NOMO-1 treated with dmso at 0.1 percent for 144 hours (cell line): ENCODE results near the gene TRRAP.
"Not testable (repeated sequence)": the region's sequence is repeated elsewhere in the genome, so short reads cannot be mapped to it uniquely, and the experiment has no call there.

ENCODE experiments used
- DNase-seq: peaks from one replicate; lab custom pipeline; 2025; ENCODE audit not compliant: unreplicated experiment; lab: John Stamatoyannopoulos, UW

TRRAP gene

DNA sequence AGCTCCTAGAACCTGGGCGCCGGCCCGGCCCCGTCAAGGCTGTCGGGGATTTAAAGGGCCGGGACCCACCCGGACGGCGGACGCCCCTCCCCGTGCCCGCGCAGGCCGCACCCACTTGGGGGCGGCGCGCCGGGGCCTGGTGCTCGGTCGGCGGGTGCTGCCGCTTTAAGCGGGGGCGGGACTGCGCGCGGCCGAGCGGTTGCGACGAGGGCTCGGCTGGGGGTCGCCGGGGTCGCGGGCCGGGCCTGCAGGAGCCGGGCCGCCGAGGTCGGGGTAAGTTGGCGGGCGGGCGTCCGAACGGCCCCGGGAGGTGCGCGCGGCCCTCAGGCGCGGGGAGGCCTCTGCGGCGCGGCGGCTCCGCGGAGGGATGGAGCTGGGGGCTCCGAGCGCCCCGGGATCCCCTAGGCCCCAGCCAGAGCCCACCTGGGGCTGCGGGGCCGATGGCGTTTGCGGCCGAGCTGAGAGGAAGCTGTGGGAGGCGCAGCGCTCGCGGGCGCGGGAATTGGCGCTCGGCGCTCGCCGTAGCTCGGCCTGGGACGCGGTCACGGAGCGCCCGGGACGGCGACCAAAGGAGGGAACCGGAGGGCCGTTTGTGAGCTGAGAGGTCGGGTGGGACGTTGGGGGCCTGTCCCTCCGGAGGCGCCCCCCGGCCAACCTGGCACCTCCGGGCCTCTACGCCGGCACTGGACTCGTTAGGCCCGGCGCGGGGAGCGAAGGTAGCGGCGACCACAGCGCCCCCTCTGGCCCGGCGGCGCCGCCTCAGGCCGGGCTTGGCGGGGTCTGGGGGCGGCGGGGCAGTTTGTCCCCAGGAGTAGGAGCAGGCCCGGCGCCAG is at the start of gene TRRAP:
TRRAP (plus strand) TSS at position 168 of the 833 bp plus-strand sequence. CDS start 2,619 bp downstream, outside the sequence.
- peak; percentile 65 for DNase-seq

DNA sequence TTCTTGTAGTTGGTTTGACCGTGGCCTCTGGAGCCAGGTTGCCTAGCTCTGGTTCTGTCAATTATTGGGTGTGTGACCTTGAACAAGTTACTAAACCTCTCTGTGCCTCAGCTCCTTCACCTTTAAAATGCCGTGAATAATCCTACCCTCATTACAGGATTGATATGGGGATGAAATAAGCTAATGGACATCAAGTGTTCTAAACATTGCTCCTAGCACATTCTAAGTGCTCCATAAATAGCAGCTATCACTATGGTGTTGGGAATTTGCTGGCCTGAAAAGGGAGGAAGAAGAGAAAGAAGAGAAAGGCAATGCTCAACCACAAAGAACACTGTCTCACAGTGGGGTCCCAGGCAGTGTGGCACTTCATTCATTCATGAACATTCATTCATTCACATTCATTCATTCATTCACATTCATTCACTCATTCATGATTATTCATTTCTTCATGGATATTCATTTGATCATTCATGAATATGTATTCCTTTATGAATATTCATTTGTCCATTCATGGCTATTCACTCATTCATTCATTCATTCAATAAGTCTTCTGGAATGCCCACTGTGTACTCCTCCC is 47.3 kb upstream of the TRRAP start:
- no peak for DNase-seq

DNA sequence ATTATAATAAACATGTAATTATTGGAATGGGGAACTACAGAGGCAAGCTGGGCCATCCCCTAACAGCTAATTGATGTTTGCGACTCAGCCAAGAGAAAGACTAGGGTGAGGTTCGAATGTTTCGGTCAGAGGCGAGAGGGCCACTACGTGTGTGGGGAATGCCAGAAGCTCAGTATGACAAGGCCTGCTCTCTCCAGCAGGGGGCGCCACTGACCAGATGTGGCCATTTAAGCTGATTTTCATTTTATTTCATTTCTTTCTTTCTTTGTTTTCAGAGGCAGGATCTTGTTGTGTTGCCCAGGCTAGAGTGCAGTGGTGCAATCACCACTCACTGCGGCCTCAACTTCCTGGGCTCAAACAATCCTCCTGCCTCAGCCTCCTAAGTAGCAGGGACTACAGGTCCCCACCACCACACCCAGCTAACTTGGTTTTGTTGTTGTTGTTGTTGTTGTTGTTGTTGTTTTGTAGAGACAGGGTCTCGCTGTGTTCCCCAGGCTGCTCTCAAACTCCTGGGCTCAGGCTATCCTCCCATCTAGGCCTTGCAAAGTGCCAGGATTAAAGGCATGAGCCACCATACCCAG is 46.6 kb upstream of the TRRAP start:
- DNase-seq: no peak

DNA sequence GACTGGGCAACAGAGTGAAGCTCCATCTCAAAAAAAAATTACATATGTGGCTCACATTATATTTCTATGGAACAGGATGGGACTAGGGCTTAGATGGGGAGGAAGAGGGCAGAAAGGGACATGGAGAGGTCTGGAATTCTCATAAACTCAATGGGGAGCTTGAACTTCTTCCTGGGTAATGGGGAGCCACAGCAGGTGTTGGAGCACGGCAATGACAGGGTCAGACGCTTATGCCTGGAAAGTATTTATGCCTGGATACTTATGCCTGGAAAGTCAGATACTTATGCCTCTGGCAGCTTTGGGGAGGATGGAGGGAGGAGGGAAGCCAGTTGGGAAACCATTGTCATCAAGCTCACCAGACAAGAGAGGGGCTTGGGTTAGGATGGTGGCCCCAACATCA is 45.3 kb upstream of the TRRAP start:
- no peak for DNase-seq

DNA sequence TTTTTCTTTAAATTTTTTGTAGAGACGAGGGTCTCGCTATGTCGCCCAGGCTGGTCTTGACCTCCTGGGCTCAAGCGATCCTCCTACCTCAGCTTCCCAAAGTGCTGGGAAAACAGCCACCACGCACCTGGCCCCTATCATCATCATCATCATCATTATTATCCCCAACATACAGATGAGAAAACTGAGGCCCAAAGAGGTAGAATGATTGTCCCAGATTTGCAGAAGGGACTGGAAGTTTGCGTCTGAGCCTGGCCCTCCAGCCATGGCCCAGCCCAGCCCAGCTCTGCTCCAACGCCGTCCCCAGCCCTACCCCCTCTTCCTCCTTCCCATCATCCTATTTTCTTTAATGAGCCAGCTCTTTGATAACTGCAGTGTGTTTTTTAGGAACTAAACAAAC is 43.4 kb upstream of the TRRAP start:
- DNase-seq: no peak

GRCh38 chr7:98836811-98837629 is 41.3 kb upstream of the TRRAP start:
- DNase-seq: peak; percentile 35

GRCh38 chr7:98837630-98837972 is 40.7 kb upstream of the TRRAP start:
- no peak for DNase-seq

DNA sequence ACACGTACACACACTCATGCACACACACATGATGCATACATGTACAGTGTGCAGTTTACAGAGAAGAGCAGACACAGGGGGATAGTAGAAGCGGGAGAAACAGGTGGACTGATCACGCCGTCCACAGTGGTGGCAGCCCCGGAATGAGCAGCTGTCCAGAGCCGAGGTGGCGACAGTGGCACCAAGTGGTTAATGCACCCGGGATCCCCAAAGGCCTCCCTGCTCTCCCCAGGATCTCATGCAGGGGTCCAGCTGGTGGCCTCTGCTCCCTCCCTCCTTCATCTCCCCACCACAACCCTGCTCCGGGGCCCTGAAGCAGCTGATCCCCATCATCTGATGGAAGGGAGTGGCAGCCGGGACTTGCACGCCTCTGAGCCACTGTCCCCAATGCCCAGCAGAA is 38.2 kb upstream of the TRRAP start:
- DNase-seq: no peak

GRCh38 chr7:98840722-98841121 is 37.6 kb upstream of the TRRAP start:
- no peak for DNase-seq

- no peak for DNase-seq
Measured at GRCh38 chr7:98841179-98841997, 36.9 kb upstream of the TRRAP start.

- DNase-seq: not testable (repeated sequence)
Measured at GRCh38 chr7:98842552-98842951, 35.8 kb upstream of the TRRAP start.

GRCh38 chr7:98848918-98849317 is 29.4 kb upstream of the TRRAP start:
- DNase-seq: no peak

GRCh38 chr7:98852826-98853225 is 25.5 kb upstream of the TRRAP start:
- no peak for DNase-seq

DNA sequence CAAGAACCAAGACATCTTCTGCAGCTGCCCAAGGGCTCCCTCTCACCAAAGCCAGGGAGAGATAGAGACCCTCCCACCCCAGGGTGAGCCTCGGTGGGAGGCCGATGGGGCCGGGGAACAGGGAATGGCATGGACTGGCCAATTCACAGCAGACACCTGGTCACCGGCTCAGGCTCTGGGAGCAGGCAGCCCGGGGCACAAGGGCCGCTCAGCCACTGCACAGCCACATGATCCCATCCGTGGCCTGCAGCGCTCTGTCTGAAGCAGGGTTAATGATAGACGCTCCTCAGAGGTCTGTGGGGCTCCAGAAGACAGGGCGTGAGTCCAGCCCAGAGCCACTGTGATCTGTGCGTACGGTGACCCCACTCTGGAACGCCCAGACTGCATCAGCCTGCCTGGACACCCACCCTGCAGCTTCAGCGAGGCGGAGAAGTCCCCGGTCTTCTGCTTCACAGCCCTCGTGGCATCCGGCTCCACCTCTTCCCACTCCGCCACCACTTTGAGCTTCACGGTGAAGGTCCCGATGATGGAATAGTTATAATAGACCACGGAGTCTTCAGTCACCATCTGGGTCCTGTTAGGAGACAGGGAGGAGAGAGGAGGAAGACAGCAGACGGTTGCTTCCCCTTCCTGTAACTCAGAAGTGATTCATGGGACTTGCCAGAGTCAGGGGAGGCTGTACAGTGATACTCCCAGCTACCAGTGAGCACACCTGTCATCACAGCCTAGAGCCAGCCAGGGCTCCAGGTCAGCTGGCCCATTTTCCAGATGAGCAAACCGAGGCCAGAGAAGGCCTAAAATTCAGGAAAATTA is 22.5 kb upstream of the TRRAP start:
- no peak for DNase-seq

- DNase-seq: no peak
Measured at GRCh38 chr7:98860071-98860470, 18.3 kb upstream of the TRRAP start.

DNA sequence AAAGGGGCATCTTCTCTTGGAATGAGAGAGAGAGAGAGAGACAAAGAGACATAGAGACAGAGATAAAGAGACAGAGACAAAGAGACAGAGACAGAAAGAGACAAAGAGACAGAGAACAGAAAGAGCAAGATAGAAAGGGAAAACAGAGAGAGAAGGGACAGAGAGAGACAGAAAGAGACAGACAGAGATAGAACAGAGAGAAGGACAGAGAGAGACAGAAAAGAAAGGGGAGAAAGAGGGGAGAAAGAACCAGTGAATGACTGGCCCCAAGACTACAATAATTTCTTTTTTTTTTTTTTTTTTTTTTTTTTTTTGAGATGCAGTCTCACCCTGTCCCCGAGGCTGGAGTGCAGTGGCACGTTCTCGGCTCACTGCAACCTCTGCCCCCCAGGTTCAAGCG is 16.1 kb upstream of the TRRAP start:
- no peak for DNase-seq

GRCh38 chr7:98862716-98863420 is 15.5 kb upstream of the TRRAP start:
- DNase-seq: no peak

DNA sequence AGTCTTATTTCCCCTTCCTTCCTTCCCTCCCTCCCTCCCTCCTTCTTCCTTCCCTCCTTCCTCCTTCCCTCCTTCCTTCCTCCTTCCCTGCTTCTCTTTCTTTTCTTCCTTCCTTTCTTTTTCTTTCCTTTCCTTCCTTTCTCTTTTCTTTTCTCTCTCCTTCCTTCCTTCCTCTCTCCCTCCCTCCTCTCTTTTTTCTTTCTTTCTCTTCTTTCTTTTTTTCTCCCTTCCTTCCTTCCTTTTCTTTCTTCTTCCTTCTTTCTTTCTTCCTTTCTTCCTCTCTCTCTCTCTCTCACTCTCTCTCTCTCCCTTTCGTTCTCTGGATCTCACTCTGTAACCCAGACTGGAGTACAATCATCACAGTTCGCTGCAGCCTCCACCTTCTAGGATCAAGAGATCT is 14.7 kb upstream of the TRRAP start:
- no peak for DNase-seq

- DNase-seq: no peak
Measured at GRCh38 chr7:98864731-98865453, 13.4 kb upstream of the TRRAP start.
